Fibroblast of skin of left biceps (primary cell): Measurements from ENCODE around the gene CXCR5.

ENCODE experiments used
- DNase-seq, 2 experiments: peaks; one replicate each; pipeline ENCODE4 v3.0.0-alpha.2; 2013; ENCODE audit warnings: low read depth in 2 of 2

CXCR5 gene

GRCh38 chr11:118927554-118928100 lies 43.9 kb downstream of the CXCR5 start:
- no peak for DNase-seq

DNA sequence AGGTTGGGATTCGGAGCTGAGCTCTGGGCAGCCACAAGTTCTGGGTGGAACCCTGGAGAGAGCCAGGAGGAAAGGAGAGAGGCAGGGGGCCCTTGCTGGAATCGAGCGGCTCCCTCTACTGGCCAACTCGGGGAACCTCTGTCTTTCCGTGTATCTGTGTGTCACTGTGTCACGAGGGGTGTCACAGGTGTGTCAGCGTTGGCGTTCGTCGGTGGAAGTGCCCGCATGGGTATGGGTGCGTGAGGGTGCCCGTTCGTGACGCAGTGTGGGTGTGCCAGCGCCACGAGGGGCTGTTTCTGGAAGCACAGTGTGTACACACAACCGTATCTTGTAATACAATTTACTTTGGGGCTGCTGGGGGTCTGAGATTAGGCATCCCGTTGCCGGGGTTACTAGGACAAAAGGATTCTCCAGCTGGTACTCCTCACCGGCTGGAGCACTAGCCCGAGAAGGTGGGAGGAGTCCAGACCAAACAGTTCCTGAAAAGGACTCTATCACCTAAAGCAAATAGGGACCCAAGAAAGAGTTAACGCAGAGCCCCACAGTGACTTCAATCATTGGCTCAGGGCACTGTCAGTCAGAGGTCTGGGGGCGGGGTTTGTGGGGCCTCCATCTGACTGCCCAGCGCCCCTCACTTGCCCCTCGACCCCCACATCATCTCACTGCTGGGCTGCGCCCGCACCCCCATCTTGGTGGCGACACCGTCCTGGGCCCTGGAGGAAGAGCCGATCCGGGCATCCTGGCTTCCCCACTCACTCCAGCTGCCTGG lies 44.6 kb downstream of the CXCR5 start:
- peak; percentile 72 to 77 for DNase-seq

DNA sequence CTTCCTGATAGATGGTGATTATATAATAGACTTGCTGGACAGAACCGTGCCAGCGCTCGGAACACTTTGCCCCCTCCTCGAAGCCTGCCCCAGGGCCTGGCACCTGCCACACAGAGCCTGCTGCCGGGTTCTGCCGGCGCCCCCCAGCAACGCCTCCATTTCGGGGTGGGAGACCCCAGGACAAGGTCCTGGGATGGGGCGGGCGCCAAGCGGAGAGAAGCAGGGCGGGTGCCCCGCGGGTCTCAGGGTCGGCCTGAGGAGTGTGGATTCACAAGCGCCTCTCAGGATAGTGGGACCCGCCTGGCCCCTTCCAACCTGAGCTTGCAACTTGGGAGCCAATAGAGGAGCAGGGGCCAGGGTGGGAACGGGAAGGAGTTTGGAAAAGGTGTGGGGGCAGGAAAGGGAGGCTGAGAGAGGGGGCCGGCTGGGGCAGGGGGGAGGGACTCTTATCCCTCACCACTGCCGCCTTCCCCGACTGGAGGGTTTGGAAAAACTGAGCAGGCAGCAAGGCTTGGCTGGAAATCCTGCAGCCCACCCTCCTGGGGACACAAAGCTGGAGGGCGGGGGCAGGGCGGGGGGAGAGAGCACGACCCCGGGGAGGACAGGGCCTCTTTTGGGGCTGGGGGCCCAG lies 45.3 kb downstream of the CXCR5 start:
- DNase-seq, result no peak

- DNase-seq, result peak in 1 of 2 experiments; percentile 75
Measured at GRCh38 chr11:118929501-118930093, 45.9 kb downstream of the CXCR5 start.

DNA sequence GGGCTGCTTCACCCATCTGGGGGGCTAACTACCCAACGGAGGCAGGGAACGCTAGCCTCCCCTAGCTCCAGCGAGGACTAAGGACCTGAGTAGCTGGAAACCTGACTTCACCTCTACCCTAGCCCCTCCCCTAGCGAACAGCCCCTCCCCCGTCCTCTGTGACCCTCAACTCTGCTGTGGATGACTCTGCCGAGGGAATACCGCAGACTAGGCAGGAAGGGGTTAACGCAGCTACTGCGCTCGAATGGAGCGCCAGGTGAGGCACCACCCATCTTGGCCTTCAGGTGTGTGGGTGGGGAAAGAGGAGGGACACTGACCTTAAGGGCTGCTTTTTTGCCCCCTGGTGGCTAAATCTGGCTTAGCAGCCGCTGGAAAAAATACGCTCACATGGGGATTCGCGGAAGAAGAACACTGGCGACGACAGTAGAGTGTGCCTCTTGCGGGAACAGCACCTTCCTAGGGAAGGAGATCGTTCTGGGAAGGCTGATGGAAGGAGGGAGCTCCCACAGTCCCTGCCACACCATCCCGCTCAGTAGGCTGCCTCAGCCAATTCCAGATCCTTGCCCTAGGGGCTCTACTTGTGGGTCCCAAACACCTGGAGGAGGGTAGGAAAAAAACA lies 46.5 kb downstream of the CXCR5 start:
- DNase-seq, result no peak

DNA sequence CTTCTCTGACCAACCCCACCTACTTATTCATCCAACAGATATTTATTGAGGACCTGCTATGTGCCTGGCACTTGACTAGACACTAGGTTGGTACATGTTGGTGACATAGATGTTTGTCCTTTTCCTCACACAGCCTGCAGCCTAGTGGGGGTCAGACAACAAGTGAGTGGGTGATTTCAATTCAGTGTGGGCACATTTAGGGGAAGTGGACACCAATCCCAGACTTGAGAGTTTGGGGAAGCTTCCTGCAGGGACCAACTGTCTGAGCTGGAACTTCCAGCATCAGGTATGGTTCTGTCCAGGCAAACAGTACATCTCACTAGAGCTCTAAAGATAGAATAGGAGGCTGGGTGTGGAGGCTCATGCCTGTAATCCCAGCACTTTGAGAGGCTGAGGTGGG lies 47.9 kb downstream of the CXCR5 start:
- no peak for DNase-seq

GRCh38 chr11:118933486-118933885 lies 49.8 kb downstream of the CXCR5 start:
- no peak for DNase-seq

DNA sequence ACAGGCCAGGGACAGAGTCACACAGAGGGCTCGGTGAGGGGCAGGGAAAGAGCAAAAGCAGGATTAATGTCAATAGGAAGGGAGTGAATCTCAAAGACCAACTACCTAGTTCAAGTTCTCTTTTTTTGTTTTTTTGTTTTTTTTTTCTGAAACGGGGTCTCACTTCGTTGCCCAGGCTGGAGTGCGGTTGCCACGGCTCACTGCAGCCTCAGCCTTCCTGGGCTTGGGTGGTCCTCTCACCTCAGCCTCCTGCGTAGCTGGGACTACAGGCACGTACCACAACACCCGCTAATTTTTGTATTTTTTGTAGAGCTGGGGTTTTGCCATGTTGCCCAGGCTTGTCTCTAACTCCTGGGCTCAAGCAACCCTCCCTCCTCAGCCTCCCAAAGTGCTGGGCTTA lies 51.7 kb downstream of the CXCR5 start:
- DNase-seq, result no peak

- no peak for DNase-seq
Measured at GRCh38 chr11:118938491-118939403, 55.1 kb downstream of the CXCR5 start.

- no peak for DNase-seq
Measured at GRCh38 chr11:118939404-118939915, 55.8 kb downstream of the CXCR5 start.

GRCh38 chr11:118939953-118940598 lies 56.4 kb downstream of the CXCR5 start:
- no peak for DNase-seq

- no peak for DNase-seq
Measured at GRCh38 chr11:118947091-118947490, 63.4 kb downstream of the CXCR5 start.
